Tibial nerve (tissue), 4 donors: ENCODE measurements around the gene TBXAS1.

Source experiments
- CTCF ChIP-seq, 5 experiments: fragments of 200-600 bp in 3 of 5; fragments of 450-650 bp in 2 of 5; sonication (generic) in 3 of 5; IDR thresholded peaks; one replicate each; pipeline ENCODE4 v1.5.1; 2016 to 2019; ENCODE audit warnings: antibody characterized with exemption in 5 of 5, mild to moderate bottlenecking in 3 of 5, moderate library complexity in 2 of 5
- EP300 ChIP-seq, 2 donors: sonication (generic); formaldehyde crosslinking; IDR thresholded peaks; one replicate each; pipeline ENCODE4 v1.6.1; 2017; ENCODE audit warnings: antibody characterized with exemption in 2 of 2, mild to moderate bottlenecking in 1 of 2
- POLR2A ChIP-seq, 2 donors: fragments of 450-650 bp; IDR thresholded peaks; one replicate each; pipeline ENCODE4 v1.6.1; 2017; ENCODE audit warnings: antibody characterized with exemption in 2 of 2, mild to moderate bottlenecking in 2 of 2, moderate library complexity in 2 of 2

- TF ChIP-seq CTCF (IDR thresholded peaks at IDR 0.05) (no peak), POLR2A (IDR thresholded peaks at IDR 0.05) (no peak), EP300 (IDR thresholded peaks at IDR 0.05) (no peak)
Measured at GRCh38 chr7:140010194-140010895, 181.3 kb downstream of the TBXAS1 start.
